ENCODE data around the gene CLMP.

CLMP gene

GRCh38 chr11:123073343-123074057 lies 121.5 kb downstream of the CLMP start:
- no peak for DNase-seq

- DNase-seq, result no peak
Measured at GRCh38 chr11:123072762-123073161, 122.3 kb downstream of the CLMP start.

- DNase-seq, result no peak
Measured at GRCh38 chr11:123072332-123072761, 122.7 kb downstream of the CLMP start.

- peak; percentile 73 for DNase-seq
Measured at GRCh38 chr11:123069908-123070821, 124.9 kb downstream of the CLMP start.

- DNase-seq, result peak; percentile 42
Measured at GRCh38 chr11:123065621-123066020, 129.4 kb downstream of the CLMP start.

- peak; percentile 75 for DNase-seq
Measured at GRCh38 chr11:123063826-123064657, 131.0 kb downstream of the CLMP start.

GRCh38 chr11:123062892-123063825 lies 131.9 kb downstream of the CLMP start:
- DNase-seq, result peak; percentile 87

GRCh38 chr11:123062158-123062891 lies 132.7 kb downstream of the CLMP start:
- DNase-seq, result peak; percentile 100

- peak; percentile 81 for DNase-seq
Measured at GRCh38 chr11:123061403-123062157, 133.5 kb downstream of the CLMP start, which contains the start of gene HSPA8. HSPA8 (minus strand) TSS chr11:123062136; CDS start chr11:123061324, 812 bp downstream.

- DNase-seq, result peak; percentile 45
Measured at GRCh38 chr11:123060277-123061000, 134.6 kb downstream of the CLMP start.

- DNase-seq, result peak; percentile 32
Measured at GRCh38 chr11:123059041-123059920, 135.8 kb downstream of the CLMP start.

- no peak for DNase-seq
Measured at GRCh38 chr11:123057661-123058305, 137.3 kb downstream of the CLMP start.

- peak; percentile 43 for DNase-seq
Measured at GRCh38 chr11:123056835-123057491, 138.1 kb downstream of the CLMP start.

GRCh38 chr11:123055191-123055901 lies 139.7 kb downstream of the CLMP start:
- no peak for DNase-seq

GRCh38 chr11:123054301-123055065 lies 140.6 kb downstream of the CLMP start:
- peak; percentile 90 for DNase-seq
